Hepatocyte (in vitro differentiated cells): ENCODE measurements around the gene TEX11.

ENCODE experiments used
- CTCF ChIP-seq: fragments of 200-600 bp; sonication (generic); IDR thresholded peaks from 2 replicates; pipeline ENCODE4 v1.5.1; 2016; ENCODE audit warnings: antibody characterized with exemption, mild to moderate bottlenecking; ENCODE audit not compliant: poor library complexity
- EZH2phosphoT487 ChIP-seq: fragments of 200-600 bp; sonication (generic); IDR thresholded peaks from one replicate; pipeline ENCODE4 v1.6.1; 2018; ENCODE audit warnings: antibody characterized with exemption, mild to moderate bottlenecking, low read depth, moderate library complexity; ENCODE audit not compliant: unreplicated experiment, severe bottlenecking

- TF ChIP-seq CTCF (no peak), EZH2phosphoT487 (no peak)
Observed at GRCh38 chrX:70916754-70917153, 8.2 kb upstream of the TEX11 start.
